ENCODE results near the gene APOD. TPM values are rescaled to one million over a fixed set of nuclear protein-coding genes. Genes with fewer than 3 reads are reported as not detected.

APOD gene
- total RNA-seq, 1 experiment from 2014 or later, result not detected

GRCh38 chr3:195565716-195566115 lies 18.0 kb downstream of the APOD start:
- no peak for TF ChIP-seq REST (IDR thresholded peaks at IDR 0.05; ENCODE audit: insufficient read depth in 1 of 2, low read depth in 2 of 2, low read length in 1 of 2)
- TF ChIP-seq POLR2AphosphoS5 (IDR thresholded peaks at IDR 0.05; ENCODE audit: low read depth, low read length), result no peak
- TF ChIP-seq CTCF (IDR thresholded peaks at IDR 0.05), result no peak
- TF ChIP-seq TCF7L2 (IDR thresholded peaks at IDR 0.05; ENCODE audit: low read depth, low read length), result no peak
- TF ChIP-seq SIN3A (IDR thresholded peaks at IDR 0.05; ENCODE audit: borderline replicate concordance, insufficient read depth, low read depth, low read length), result no peak
- POLR2A ChIA-PET, result no interaction called here
- intact Hi-C loops (cut with micrococcal nuclease; ENCODE audit: unreplicated experiment), result no loop called here

DNA sequence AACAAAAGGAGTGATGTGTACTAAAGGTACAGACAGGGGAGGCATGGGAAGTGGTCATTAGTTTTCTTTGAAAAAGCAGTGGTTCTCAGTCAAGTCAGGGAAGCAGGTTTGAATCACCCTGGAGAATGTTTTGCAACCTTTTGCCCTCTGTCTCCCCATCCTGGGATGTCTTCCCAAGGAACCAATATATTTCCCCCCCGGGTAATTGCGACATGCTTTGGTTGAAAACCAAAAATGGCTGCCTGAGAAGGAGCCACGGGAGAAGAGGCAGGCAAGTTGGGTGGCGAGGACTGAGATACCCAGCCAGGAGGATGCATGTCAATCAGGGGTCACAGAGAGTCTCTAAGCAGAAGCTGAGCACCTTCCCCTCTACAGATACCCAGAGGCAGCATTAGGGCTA lies 20.4 kb downstream of the APOD start:
- BruUV-seq (replicated peaks), result no TSS peak
- CTCF ChIA-PET, result no interaction called here
- in situ Hi-C loops (cut with HindIII; ENCODE audit: low pct_unique_long_range_greater_than_20kb, low sequenced_read_pairs), result no loop called here

More at GRCh38 chr3:195565716-195566115, 18.0 kb downstream of the APOD start:
- CTCF ChIA-PET, result no interaction called here
- DNase-seq (ENCODE audit: low read depth, low spot score) (no peak), ATAC-seq (no peak)
- Histone ChIP-seq H3K9me3 (ENCODE audit: control insufficient read depth, insufficient read depth, low read depth, low read length) (no peaks in the 10 kb centered on the region), H3K36me3 (ENCODE audit: control insufficient read depth, insufficient read depth, low read length) (no peaks in the 10 kb centered on the region), H3K4me3 (ENCODE audit: low read depth in 2 of 2, low read length in 2 of 2) (no peak overlapping the region), H3K27me3 (ENCODE audit: control insufficient read depth, insufficient read depth, low read length) (no peaks in the 10 kb centered on the region), H3K4me1 (ENCODE audit: control insufficient read depth, insufficient read depth, low read length) (peaks cover 3% of the 10 kb centered on the region; the same call in 1 of the 2 replicates), H3K27ac (ENCODE audit: low read length) (no peak overlapping the region)
- in situ Hi-C loops (cut with HindIII; ENCODE audit: low pct_unique_long_range_greater_than_20kb, low sequenced_read_pairs), result no loop called here
- BruUV-seq (replicated peaks), result no TSS peak

More for the DNA sequence above, 20.4 kb downstream of the APOD start:
- POLR2A ChIA-PET, result no interaction called here
- Histone ChIP-seq H3K9me3 (ENCODE audit: control insufficient read depth, insufficient read depth, low read depth, low read length) (no peaks in the 10 kb centered on the region), H3K4me3 (ENCODE audit: low read depth in 2 of 2, low read length in 2 of 2) (no peak overlapping the region), H3K4me1 (ENCODE audit: control insufficient read depth, insufficient read depth, low read length) (peaks cover 7% of the 10 kb centered on the region; the same call in 1 of the 2 replicates), H3K36me3 (ENCODE audit: control insufficient read depth, insufficient read depth, low read length) (no peaks in the 10 kb centered on the region), H3K27ac (ENCODE audit: low read length) (no peak overlapping the region), H3K27me3 (ENCODE audit: control insufficient read depth, insufficient read depth, low read length) (no peaks in the 10 kb centered on the region)
- no peak for ATAC-seq
- no peak for DNase-seq (ENCODE audit: low read depth, low spot score)
- intact Hi-C loops (cut with micrococcal nuclease; ENCODE audit: unreplicated experiment), result no loop called here
- TF ChIP-seq CTCF (IDR thresholded peaks at IDR 0.05), result no peak
- no peak for TF ChIP-seq SIN3A (IDR thresholded peaks at IDR 0.05; ENCODE audit: borderline replicate concordance, insufficient read depth, low read depth, low read length)
- no peak for TF ChIP-seq REST (IDR thresholded peaks at IDR 0.05; ENCODE audit: insufficient read depth in 1 of 2, low read depth in 2 of 2, low read length in 1 of 2)
- no peak for TF ChIP-seq POLR2AphosphoS5 (IDR thresholded peaks at IDR 0.05; ENCODE audit: low read depth, low read length)
- no peak for TF ChIP-seq TCF7L2 (IDR thresholded peaks at IDR 0.05; ENCODE audit: low read depth, low read length)

Data from Panc1 (cell line).